H9 (cell line): ENCODE measurements around the gene BPIFB3. TPM values are rescaled to one million over a fixed set of nuclear protein-coding genes. Genes with fewer than 3 reads are reported as not detected.

Experiments used
- DNase-seq: peaks from one replicate; pipeline ENCODE4 v3.0.0-alpha.2; 2017
- H2AFZ ChIP-seq: one replicate; pipeline ENCODE4 v1.6.1; 2013; ENCODE audit warnings: mild to moderate bottlenecking, low read length, control low read depth, moderate library complexity
- H2AK5ac ChIP-seq: 2 replicates; pipeline ENCODE4 v1.6.1; 2013; ENCODE audit warnings: low read length, control low read depth, mixed read lengths; ENCODE audit not compliant: insufficient read length
- H2BK120ac ChIP-seq: one replicate; pipeline ENCODE4 v1.6.1; 2013; ENCODE audit warnings: low read depth, mild to moderate bottlenecking, low read length, control low read depth, inconsistent platforms; ENCODE audit not compliant: poor library complexity, severe bottlenecking
- H2BK12ac ChIP-seq: 2 replicates; pipeline ENCODE4 v1.6.1; 2013; ENCODE audit warnings: low read length, control low read depth, mixed read lengths, low read depth; ENCODE audit not compliant: insufficient read length
- H2BK15ac ChIP-seq: 2 replicates; pipeline ENCODE4 v1.6.1; 2013; ENCODE audit warnings: low read depth, low read length, control low read depth
- H2BK20ac ChIP-seq: one replicate; pipeline ENCODE4 v1.6.1; 2013; ENCODE audit warnings: low read depth, mild to moderate bottlenecking, low read length, control low read depth, inconsistent platforms; ENCODE audit not compliant: poor library complexity, severe bottlenecking
- H2BK5ac ChIP-seq: 2 replicates; pipeline ENCODE4 v1.6.1; 2013; ENCODE audit warnings: low read length, control low read depth, mixed read lengths; ENCODE audit not compliant: insufficient read length
- H3K14ac ChIP-seq: 2 replicates; pipeline ENCODE4 v1.6.1; 2013; ENCODE audit warnings: low read length, control low read depth; ENCODE audit not compliant: insufficient read depth
- H3K18ac ChIP-seq: 2 replicates; pipeline ENCODE4 v1.6.1; 2013; ENCODE audit warnings: low read depth, mild to moderate bottlenecking, mixed read lengths, low read length, control low read depth; ENCODE audit not compliant: insufficient read length
- H3K23ac ChIP-seq: 2 replicates; pipeline ENCODE4 v1.6.1; 2013; ENCODE audit warnings: low read length, control low read depth, mixed read lengths, low read depth; ENCODE audit not compliant: insufficient read length
- H3K23me2 ChIP-seq: 2 replicates; pipeline ENCODE4 v1.6.1; 2013; ENCODE audit warnings: low read depth, mild to moderate bottlenecking, mixed read lengths, low read length, control low read depth; ENCODE audit not compliant: insufficient read length, poor library complexity, severe bottlenecking
- H3K27ac ChIP-seq: 2 replicates; pipeline ENCODE4 v1.5.1; 2013; ENCODE audit warnings: low read length, control low read depth, mixed read lengths, low read depth; ENCODE audit not compliant: insufficient read length
- H3K27me3 ChIP-seq: 2 replicates; pipeline ENCODE4 v1.6.1; 2013; ENCODE audit warnings: low read length, control low read depth, inconsistent platforms; ENCODE audit not compliant: insufficient read depth
- H3K4ac ChIP-seq: 2 replicates; pipeline ENCODE4 v1.6.1; 2013; ENCODE audit warnings: low read depth, mild to moderate bottlenecking, control low read depth, inconsistent platforms, low read length, moderate library complexity
- H3K4me1 ChIP-seq: 2 replicates; pipeline ENCODE4 v1.6.1; 2013; ENCODE audit warnings: low read length, control low read depth, inconsistent platforms; ENCODE audit not compliant: insufficient read depth
- H3K4me2 ChIP-seq: 2 replicates; pipeline ENCODE4 v1.6.1; 2013; ENCODE audit warnings: low read length, control low read depth, mixed read lengths; ENCODE audit not compliant: insufficient read length, insufficient read depth
- H3K56ac ChIP-seq: 2 replicates; pipeline ENCODE4 v1.6.1; 2013; ENCODE audit warnings: low read depth, mild to moderate bottlenecking, mixed read lengths, low read length, control low read depth; ENCODE audit not compliant: insufficient read length
- H3K79me1 ChIP-seq: 2 replicates; pipeline ENCODE4 v1.6.1; 2013; ENCODE audit warnings: low read depth, mild to moderate bottlenecking, moderate library complexity, low read length, control low read depth, inconsistent platforms; ENCODE audit not compliant: insufficient read depth, poor library complexity, severe bottlenecking
- H3K79me2 ChIP-seq: 2 replicates; pipeline ENCODE4 v1.6.1; 2013; ENCODE audit warnings: low read length, control low read depth, inconsistent platforms; ENCODE audit not compliant: insufficient read depth
- H3K9ac ChIP-seq: 2 replicates; pipeline ENCODE4 v1.6.1; 2013; ENCODE audit warnings: low read length, control low read depth, mixed read lengths; ENCODE audit not compliant: insufficient read length; ENCODE audit errors: extremely low read depth
- H3K9me3 ChIP-seq: one replicate; pipeline ENCODE4 v1.6.1; 2013; ENCODE audit warnings: low read depth, low read length, inconsistent platforms; ENCODE audit not compliant: control insufficient read depth
- H3T11ph ChIP-seq: one replicate; pipeline ENCODE4 v1.6.1; 2013; ENCODE audit warnings: mild to moderate bottlenecking, low read length, control low read depth, inconsistent platforms
- H4K20me1 ChIP-seq: one replicate; pipeline ENCODE4 v1.6.1; 2013; ENCODE audit not compliant: control insufficient read depth, insufficient read length, insufficient read depth
- H4K5ac ChIP-seq: 2 replicates; pipeline ENCODE4 v1.6.1; 2013; ENCODE audit warnings: low read depth, mild to moderate bottlenecking, mixed read lengths, low read length, control low read depth; ENCODE audit not compliant: insufficient read length
- H4K8ac ChIP-seq: replicated peaks from 2 replicates; pipeline ENCODE4 v1.6.1; 2013; ENCODE audit warnings: low read length, control low read depth, mixed read lengths, low read depth; ENCODE audit not compliant: insufficient read length
- H4K91ac ChIP-seq: 2 replicates; pipeline ENCODE4 v1.6.1; 2013; ENCODE audit warnings: low read depth, mild to moderate bottlenecking, moderate library complexity, mixed read lengths, low read length, control low read depth; ENCODE audit not compliant: insufficient read length
- H3K27ac Mint-ChIP-seq, 3 experiments: 2 replicates in 2 of 3; 3 replicates in 1 of 3; pipeline ENCODE4 v1.8.0; 2020 to 2021; ENCODE audit warnings: mixed read lengths in 3 of 3, mild to moderate bottlenecking in 1 of 3, moderate library complexity in 1 of 3
- H3K27me3 Mint-ChIP-seq: 2 replicates; pipeline ENCODE4 v1.8.0; 2021; ENCODE audit warnings: low read depth, mild to moderate bottlenecking, moderate library complexity, mixed read lengths
- H3K36me3 Mint-ChIP-seq, 3 experiments: 2 replicates in 2 of 3; 3 replicates in 1 of 3; pipeline ENCODE4 v1.8.0; 2020 to 2021; ENCODE audit warnings: low read depth in 3 of 3, mixed read lengths in 3 of 3; ENCODE audit not compliant: insufficient read depth in 1 of 3
- H3K4me1 Mint-ChIP-seq, 2 experiments: 2 replicates each; pipeline ENCODE4 v1.8.0; 2020; ENCODE audit warnings: mixed read lengths in 2 of 2
- H3K4me3 Mint-ChIP-seq, 2 experiments: 2 replicates in 1 of 2; 3 replicates in 1 of 2; pipeline ENCODE4 v1.8.0; 2020 to 2021; ENCODE audit warnings: mild to moderate bottlenecking in 2 of 2, mixed read lengths in 2 of 2, moderate library complexity in 1 of 2
- H3K9me3 Mint-ChIP-seq, 2 experiments: 2 replicates in 1 of 2; 3 replicates in 1 of 2; pipeline ENCODE4 v1.8.0; 2020; ENCODE audit warnings: mild to moderate bottlenecking in 2 of 2, mixed read lengths in 2 of 2, moderate library complexity in 1 of 2
- CTCF ChIP-seq: fragments of 200-600 bp; sonication (generic); conservative IDR thresholded peaks from 3 replicates; pipeline ENCODE4 v1.8.0; 2021; ENCODE audit warnings: antibody characterized with exemption, mild to moderate bottlenecking
- WGBS: extraction: QIAGEN DNeasy Blood & Tissue Kit; methylation state at CpG from one replicate; pipeline ENCODE4 v1.1.7; 2013; ENCODE audit warnings: missing lambda C conversion rate, low lambda C conversion rate, mixed read lengths; ENCODE audit not compliant: insufficient read length; ENCODE audit errors: extremely low coverage; 5-methylcytosine and 5-hydroxymethylcytosine counted together
- total RNA-seq: library from RNA; stranded (reverse); gene quantifications from 2 replicates; pipeline ENCODE4 v1.2.1, GENCODE V29; 2021

BPIFB3 gene
- total RNA-seq, 1 experiment from 2014 or later, result not detected

GRCh38 chr20:33030076-33030475 is 23.6 kb upstream of the BPIFB3 start:
- DNase-seq, result no peak
- Histone ChIP-seq H3K79me2 (no peaks in the 10 kb centered on the region), H3K27ac (no peak overlapping the region), H4K20me1 (no peaks in the 10 kb centered on the region), H2AFZ (no peak overlapping the region), H3K56ac (no peak overlapping the region), H4K5ac (no peak overlapping the region), H2BK120ac (no peak overlapping the region), H3T11ph (no peak overlapping the region), H3K4me2 (no peak overlapping the region), H2BK12ac (no peak overlapping the region), H3K9ac (no peak overlapping the region), H3K23me2 (no peaks in the 10 kb centered on the region), H2BK15ac (no peak overlapping the region), H3K4me1 (no peaks in the 10 kb centered on the region), H4K91ac (no peak overlapping the region), H3K79me1 (no peaks in the 10 kb centered on the region), H3K18ac (no peak overlapping the region), H3K23ac (no peak overlapping the region), H3K4ac (no peak overlapping the region), H2BK20ac (no peak overlapping the region), H4K8ac (no peak overlapping the region), H3K9me3 (no peaks in the 10 kb centered on the region), H3K14ac (no peak overlapping the region), H3K27me3 (no peaks in the 10 kb centered on the region), H2BK5ac (no peak overlapping the region), H2AK5ac (no peak overlapping the region)
- no peak for TF ChIP-seq CTCF
- H3K4me1 Mint-ChIP-seq, result peaks cover 0 to 2% of the 10 kb centered on the region in 2 experiments; a peak in 1 of 4 replicates
- no peak overlapping the region for H3K4me3 Mint-ChIP-seq
- no peak overlapping the region for H3K27ac Mint-ChIP-seq
- H3K9me3 Mint-ChIP-seq, result peaks cover 2 to 4% of the 10 kb centered on the region in 2 experiments; a peak in 2 of 5 replicates
- peaks cover 17% of the 10 kb centered on the region for H3K27me3 Mint-ChIP-seq
- no peaks in the 10 kb centered on the region for H3K36me3 Mint-ChIP-seq
- WGBS, result no CpG with 5 or more reads among the region's 9 CpGs
